ENCODE measurements around the gene DGKQ.

- no peak for TF ChIP-seq CTCF (IDR thresholded peaks at IDR 0.05 in 4 of 5, conservative IDR thresholded peaks at IDR 0.05 in 1 of 5)
- no peak for TF ChIP-seq POLR2A (IDR thresholded peaks at IDR 0.05)
Observed at GRCh38 chr4:1014291-1015167, 41.2 kb upstream of the DGKQ start.

Data from gastrocnemius medialis (tissue), 4 donors.